ENCODE data around the gene ATP8A2. TPM values are rescaled to one million over a fixed set of nuclear protein-coding genes. Genes with fewer than 3 reads are reported as not detected.

The ATP8A2 gene
- total RNA-seq, 1 donor from 2014 or later, result 4.2 TPM

- no peak overlapping the region for H2AFZ ChIP-seq (replicated peaks)
- H3K4me1 ChIP-seq, result no peaks in the 10 kb centered on the region
- peaks cover 4% of the 10 kb centered on the region for H3K9me3 Mint-ChIP-seq
- no peak overlapping the region for H3K4me2 ChIP-seq
- H4K20me1 ChIP-seq (ENCODE audit: low read depth), result no peaks in the 10 kb centered on the region
- H3K27me3 ChIP-seq, result no peaks in the 10 kb centered on the region
- no peaks in the 10 kb centered on the region for H3K36me3 ChIP-seq
- H3K9me3 ChIP-seq (ENCODE audit: low read depth), result peaks cover 4% of the 10 kb centered on the region
- H3K4me1 Mint-ChIP-seq, result no peaks in the 10 kb centered on the region
- H3F3A ChIP-seq (ENCODE audit: low read depth), result no peaks in the 10 kb centered on the region
- no peak overlapping the region for H3K4me3 ChIP-seq
- H3K27ac Mint-ChIP-seq, result no peak overlapping the region
- no peak overlapping the region for H3K27ac ChIP-seq
- no peak overlapping the region for H3K4me3 Mint-ChIP-seq
- no peak for TF ChIP-seq EZH2phosphoT487 (IDR thresholded peaks at IDR 0.05)
- no peak for TF ChIP-seq CTCF (IDR thresholded peaks at IDR 0.05)
- TF ChIP-seq EZH2 (IDR thresholded peaks at IDR 0.05), result no peak
- peaks cover 2% of the 10 kb centered on the region for H3K27me3 Mint-ChIP-seq (ENCODE audit: insufficient read depth, low read depth)
- no peaks in the 10 kb centered on the region for H3K79me2 ChIP-seq (ENCODE audit: low read depth)
- no peaks in the 10 kb centered on the region for H3K36me3 Mint-ChIP-seq
- no peak for DNase-seq (ENCODE audit: low spot score)
- no peak overlapping the region for H3K9ac ChIP-seq
Observed at GRCh38 chr13:25446261-25446660, 74.5 kb downstream of the ATP8A2 start.

DNA sequence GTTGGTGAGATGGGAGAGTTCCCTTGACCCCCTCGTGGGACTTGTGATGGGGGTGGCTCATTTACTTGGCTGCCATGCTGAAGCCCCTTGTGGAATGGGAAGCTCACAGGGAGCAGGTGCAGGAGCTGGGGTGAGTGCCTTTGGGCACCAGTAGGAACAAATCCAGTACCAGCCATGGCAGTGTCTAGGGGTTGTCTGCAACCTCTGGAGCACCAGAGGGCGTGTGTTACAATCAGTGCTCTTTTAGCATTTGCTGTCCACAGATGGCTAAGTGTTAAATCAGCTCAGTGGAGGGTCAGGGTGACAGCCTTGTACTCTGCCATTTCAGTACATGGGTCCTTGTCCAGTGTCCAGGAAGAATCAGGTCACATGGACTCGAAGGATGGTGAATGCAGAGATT is 75.6 kb downstream of the ATP8A2 start:
- Mint-ChIP-seq H3K4me3 (no peak overlapping the region), H3K27ac (no peak overlapping the region), H3K9me3 (peaks cover 4% of the 10 kb centered on the region), H3K36me3 (no peaks in the 10 kb centered on the region), H3K27me3 (ENCODE audit: insufficient read depth, low read depth) (peaks cover 2% of the 10 kb centered on the region), H3K4me1 (no peaks in the 10 kb centered on the region)
- H3F3A ChIP-seq (ENCODE audit: low read depth), result no peaks in the 10 kb centered on the region
- H3K4me2 ChIP-seq, result no peak overlapping the region
- no peaks in the 10 kb centered on the region for H3K36me3 ChIP-seq
- no peak overlapping the region for H3K4me3 ChIP-seq
- H3K27me3 ChIP-seq, result no peaks in the 10 kb centered on the region
- H3K27ac ChIP-seq, result no peak overlapping the region
- TF ChIP-seq CTCF (IDR thresholded peaks at IDR 0.05) (no peak), EZH2phosphoT487 (IDR thresholded peaks at IDR 0.05) (no peak), EZH2 (IDR thresholded peaks at IDR 0.05) (no peak)
- no peak overlapping the region for H2AFZ ChIP-seq (replicated peaks)
- H3K9ac ChIP-seq, result no peak overlapping the region
- H3K9me3 ChIP-seq (ENCODE audit: low read depth), result peaks cover 4% of the 10 kb centered on the region
- no peaks in the 10 kb centered on the region for H4K20me1 ChIP-seq (ENCODE audit: low read depth)
- no peaks in the 10 kb centered on the region for H3K4me1 ChIP-seq
- no peak for DNase-seq (ENCODE audit: low spot score)
- H3K79me2 ChIP-seq (ENCODE audit: low read depth), result no peaks in the 10 kb centered on the region

- TF ChIP-seq CTCF (IDR thresholded peaks at IDR 0.05) (no peak), EZH2phosphoT487 (IDR thresholded peaks at IDR 0.05) (no peak), EZH2 (IDR thresholded peaks at IDR 0.05) (no peak)
- Histone ChIP-seq H3K4me3 (no peak overlapping the region), H3K27me3 (no peaks in the 10 kb centered on the region), H3K36me3 (no peaks in the 10 kb centered on the region), H3K9me3 (ENCODE audit: low read depth) (no peaks in the 10 kb centered on the region), H3K4me1 (no peaks in the 10 kb centered on the region), H3K27ac (no peak overlapping the region), H3K4me2 (no peak overlapping the region), H3F3A (ENCODE audit: low read depth) (no peaks in the 10 kb centered on the region), H4K20me1 (ENCODE audit: low read depth) (no peaks in the 10 kb centered on the region), H2AFZ (replicated peaks) (no peak overlapping the region), H3K9ac (no peak overlapping the region), H3K79me2 (ENCODE audit: low read depth) (no peaks in the 10 kb centered on the region)
- Mint-ChIP-seq H3K27ac (no peak overlapping the region), H3K4me3 (no peak overlapping the region), H3K27me3 (ENCODE audit: insufficient read depth, low read depth) (peaks cover 16% of the 10 kb centered on the region), H3K9me3 (peaks cover 2% of the 10 kb centered on the region), H3K4me1 (no peaks in the 10 kb centered on the region), H3K36me3 (no peaks in the 10 kb centered on the region)
- DNase-seq (ENCODE audit: low spot score), result no peak
Observed at GRCh38 chr13:25453850-25454365, 82.1 kb downstream of the ATP8A2 start.

All from neural progenitor cell (in vitro differentiated cells).